ENCODE measurements around the gene E2F8.
"Not testable (repeated sequence)": the region's sequence is repeated elsewhere in the genome, so short reads cannot be mapped to it uniquely, and the experiment has no call there.

E2F8 gene

GRCh38 chr11:19263333-19263732 lies 22.6 kb upstream of the E2F8 start:
- Mint-ChIP-seq H3K4me3 (no peak overlapping the region), H3K27ac (no peak overlapping the region), H3K27me3 (peaks cover 15% of the 10 kb centered on the region), H3K4me1 (no peaks in the 10 kb centered on the region), H3K36me3 (no peaks in the 10 kb centered on the region), H3K9me3 (no peaks in the 10 kb centered on the region)
- ATAC-seq (ENCODE audit: low read depth) (no peak), DNase-seq (ENCODE audit: low spot score in 2 of 2) (no peak)

GRCh38 chr11:19259487-19260345 lies 19.0 kb upstream of the E2F8 start:
- Mint-ChIP-seq H3K4me3 (no peak overlapping the region), H3K36me3 (no peaks in the 10 kb centered on the region), H3K4me1 (no peaks in the 10 kb centered on the region), H3K9me3 (no peaks in the 10 kb centered on the region), H3K27me3 (peaks cover 12% of the 10 kb centered on the region), H3K27ac (no peak overlapping the region)
- peak; percentile 70 for ATAC-seq (ENCODE audit: low read depth)
- DNase-seq (ENCODE audit: low spot score in 2 of 2): peak; percentile 58 to 64

GRCh38 chr11:19258641-19259230 lies 18.0 kb upstream of the E2F8 start:
- ATAC-seq (ENCODE audit: low read depth): no peak
- H3K27me3 Mint-ChIP-seq: peaks cover 12% of the 10 kb centered on the region
- H3K9me3 Mint-ChIP-seq: peaks cover 4% of the 10 kb centered on the region
- no peak for DNase-seq (ENCODE audit: low spot score in 2 of 2)
- no peak overlapping the region for H3K4me3 Mint-ChIP-seq
- H3K4me1 Mint-ChIP-seq: no peaks in the 10 kb centered on the region
- no peak overlapping the region for H3K27ac Mint-ChIP-seq
- H3K36me3 Mint-ChIP-seq: no peaks in the 10 kb centered on the region

GRCh38 chr11:19254441-19254840 lies 13.7 kb upstream of the E2F8 start:
- not testable (repeated sequence) for H3K27ac Mint-ChIP-seq; H3K27me3 Mint-ChIP-seq; H3K4me3 Mint-ChIP-seq; DNase-seq (ENCODE audit: low spot score in 2 of 2); H3K9me3 Mint-ChIP-seq; ATAC-seq (ENCODE audit: low read depth); H3K36me3 Mint-ChIP-seq; H3K4me1 Mint-ChIP-seq

GRCh38 chr11:19253817-19254216 lies 13.1 kb upstream of the E2F8 start:
- ATAC-seq (ENCODE audit: low read depth) (no peak), DNase-seq (ENCODE audit: low spot score in 2 of 2) (no peak)
- no peak overlapping the region for H3K27ac Mint-ChIP-seq
- peaks cover 9% of the 10 kb centered on the region for H3K27me3 Mint-ChIP-seq
- H3K36me3 Mint-ChIP-seq: no peaks in the 10 kb centered on the region
- no peaks in the 10 kb centered on the region for H3K4me1 Mint-ChIP-seq
- no peak overlapping the region for H3K4me3 Mint-ChIP-seq
- H3K9me3 Mint-ChIP-seq: peaks cover 4% of the 10 kb centered on the region

- DNase-seq (ENCODE audit: low spot score in 2 of 2): no peak
- no peaks in the 10 kb centered on the region for H3K4me1 Mint-ChIP-seq
- peaks cover 4% of the 10 kb centered on the region for H3K9me3 Mint-ChIP-seq
- peaks cover 9% of the 10 kb centered on the region for H3K27me3 Mint-ChIP-seq
- no peak for ATAC-seq (ENCODE audit: low read depth)
- no peak overlapping the region for H3K27ac Mint-ChIP-seq
- H3K36me3 Mint-ChIP-seq: no peaks in the 10 kb centered on the region
- H3K4me3 Mint-ChIP-seq: no peak overlapping the region
Observed at GRCh38 chr11:19253153-19253745, 12.5 kb upstream of the E2F8 start.

GRCh38 chr11:19252394-19253152 lies 11.8 kb upstream of the E2F8 start:
- H3K27me3 Mint-ChIP-seq: peaks cover 9% of the 10 kb centered on the region
- DNase-seq (ENCODE audit: low spot score in 2 of 2) (no peak), ATAC-seq (ENCODE audit: low read depth) (no peak)
- no peak overlapping the region for H3K27ac Mint-ChIP-seq
- H3K9me3 Mint-ChIP-seq: peaks cover 4% of the 10 kb centered on the region
- H3K36me3 Mint-ChIP-seq: no peaks in the 10 kb centered on the region
- no peaks in the 10 kb centered on the region for H3K4me1 Mint-ChIP-seq
- no peak overlapping the region for H3K4me3 Mint-ChIP-seq

- no peaks in the 10 kb centered on the region for H3K36me3 Mint-ChIP-seq
- no peak overlapping the region for H3K27ac Mint-ChIP-seq
- peaks cover 4% of the 10 kb centered on the region for H3K9me3 Mint-ChIP-seq
- H3K4me1 Mint-ChIP-seq: no peaks in the 10 kb centered on the region
- H3K27me3 Mint-ChIP-seq: peaks cover 9% of the 10 kb centered on the region
- H3K4me3 Mint-ChIP-seq: no peak overlapping the region
- ATAC-seq (ENCODE audit: low read depth): no peak
- no peak for DNase-seq (ENCODE audit: low spot score in 2 of 2)
Observed at GRCh38 chr11:19251577-19251976, 10.8 kb upstream of the E2F8 start.

- no peak for DNase-seq (ENCODE audit: low spot score in 2 of 2)
- Mint-ChIP-seq H3K4me3 (no peak overlapping the region), H3K4me1 (peaks cover 9% of the 10 kb centered on the region), H3K27me3 (peaks cover 21% of the 10 kb centered on the region), H3K36me3 (no peaks in the 10 kb centered on the region), H3K27ac (no peak overlapping the region), H3K9me3 (no peaks in the 10 kb centered on the region)
- ATAC-seq (ENCODE audit: low read depth): no peak
Observed at GRCh38 chr11:19246816-19247215, 6.1 kb upstream of the E2F8 start.

GRCh38 chr11:19245351-19245750 lies 4.6 kb upstream of the E2F8 start:
- DNase-seq (ENCODE audit: low spot score in 2 of 2) (no peak), ATAC-seq (ENCODE audit: low read depth) (no peak)
- H3K9me3 Mint-ChIP-seq: no peaks in the 10 kb centered on the region
- no peaks in the 10 kb centered on the region for H3K36me3 Mint-ChIP-seq
- peaks cover 14% of the 10 kb centered on the region for H3K4me1 Mint-ChIP-seq
- H3K27me3 Mint-ChIP-seq: peaks cover 23% of the 10 kb centered on the region
- H3K27ac Mint-ChIP-seq: no peak overlapping the region
- H3K4me3 Mint-ChIP-seq: no peak overlapping the region

- Mint-ChIP-seq H3K36me3 (no peaks in the 10 kb centered on the region), H3K27ac (no peak overlapping the region), H3K4me3 (no peak overlapping the region), H3K4me1 (peaks cover 15% of the 10 kb centered on the region), H3K9me3 (no peaks in the 10 kb centered on the region), H3K27me3 (peaks cover 23% of the 10 kb centered on the region)
- DNase-seq (ENCODE audit: low spot score in 2 of 2): no peak
- ATAC-seq (ENCODE audit: low read depth): no peak
Observed at GRCh38 chr11:19244621-19245020, 3.9 kb upstream of the E2F8 start.

- DNase-seq (ENCODE audit: low spot score in 2 of 2): no peak
- Mint-ChIP-seq H3K9me3 (no peaks in the 10 kb centered on the region), H3K27ac (no peak overlapping the region), H3K4me1 (peaks cover 15% of the 10 kb centered on the region), H3K4me3 (no peak overlapping the region), H3K27me3 (peaks cover 23% of the 10 kb centered on the region), H3K36me3 (no peaks in the 10 kb centered on the region)
- no peak for ATAC-seq (ENCODE audit: low read depth)
Observed at GRCh38 chr11:19244084-19244483, 3.3 kb upstream of the E2F8 start.

GRCh38 chr11:19243613-19244012 lies 2.9 kb upstream of the E2F8 start:
- H3K4me3 Mint-ChIP-seq: no peak overlapping the region
- ATAC-seq (ENCODE audit: low read depth) (no peak), DNase-seq (ENCODE audit: low spot score in 2 of 2) (no peak)
- H3K27me3 Mint-ChIP-seq: peaks cover 23% of the 10 kb centered on the region
- peaks cover 15% of the 10 kb centered on the region for H3K4me1 Mint-ChIP-seq
- no peaks in the 10 kb centered on the region for H3K9me3 Mint-ChIP-seq
- no peaks in the 10 kb centered on the region for H3K36me3 Mint-ChIP-seq
- H3K27ac Mint-ChIP-seq: no peak overlapping the region

GRCh38 chr11:19243143-19243542 lies 2.4 kb upstream of the E2F8 start:
- H3K4me3 Mint-ChIP-seq: no peak overlapping the region
- ATAC-seq (ENCODE audit: low read depth): no peak
- DNase-seq (ENCODE audit: low spot score in 2 of 2): no peak
- no peaks in the 10 kb centered on the region for H3K9me3 Mint-ChIP-seq
- H3K27me3 Mint-ChIP-seq: peaks cover 23% of the 10 kb centered on the region
- H3K27ac Mint-ChIP-seq: no peak overlapping the region
- no peaks in the 10 kb centered on the region for H3K36me3 Mint-ChIP-seq
- H3K4me1 Mint-ChIP-seq: peaks cover 15% of the 10 kb centered on the region

Data from memory B cell (primary cell).